ENCODE data around the gene TRERF1.

DNA sequence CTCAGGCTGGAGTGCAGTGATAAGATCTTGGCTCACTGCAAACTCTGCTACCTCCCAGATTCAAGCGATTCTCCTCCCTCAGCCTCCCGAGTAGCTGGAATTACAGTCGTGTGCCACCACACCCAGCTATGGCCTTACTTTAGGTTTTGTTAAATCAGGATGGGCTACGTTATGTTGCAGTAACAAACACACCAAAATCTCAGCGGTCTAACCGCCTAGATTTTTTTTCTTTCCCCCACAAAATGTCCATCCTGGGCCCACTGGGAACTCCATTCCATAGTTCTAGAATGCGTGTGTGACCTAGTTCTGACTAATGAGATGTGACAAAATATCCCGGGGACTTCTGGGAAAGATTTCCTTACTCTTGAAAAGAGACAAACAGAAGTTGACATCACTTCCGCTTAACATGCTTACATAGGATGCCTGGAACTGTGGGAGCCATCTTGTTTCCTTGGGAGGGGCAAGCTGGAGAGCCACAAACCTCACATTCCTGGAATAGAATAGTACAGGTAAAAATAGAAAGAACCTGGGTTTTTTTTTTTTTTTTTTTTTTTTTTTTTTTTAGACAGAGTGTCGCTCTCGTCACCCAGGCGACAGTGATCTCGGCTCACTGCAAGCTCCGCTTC is 42.3 kb upstream of the TRERF1 start:
- TF ChIP-seq, protein P1, sequence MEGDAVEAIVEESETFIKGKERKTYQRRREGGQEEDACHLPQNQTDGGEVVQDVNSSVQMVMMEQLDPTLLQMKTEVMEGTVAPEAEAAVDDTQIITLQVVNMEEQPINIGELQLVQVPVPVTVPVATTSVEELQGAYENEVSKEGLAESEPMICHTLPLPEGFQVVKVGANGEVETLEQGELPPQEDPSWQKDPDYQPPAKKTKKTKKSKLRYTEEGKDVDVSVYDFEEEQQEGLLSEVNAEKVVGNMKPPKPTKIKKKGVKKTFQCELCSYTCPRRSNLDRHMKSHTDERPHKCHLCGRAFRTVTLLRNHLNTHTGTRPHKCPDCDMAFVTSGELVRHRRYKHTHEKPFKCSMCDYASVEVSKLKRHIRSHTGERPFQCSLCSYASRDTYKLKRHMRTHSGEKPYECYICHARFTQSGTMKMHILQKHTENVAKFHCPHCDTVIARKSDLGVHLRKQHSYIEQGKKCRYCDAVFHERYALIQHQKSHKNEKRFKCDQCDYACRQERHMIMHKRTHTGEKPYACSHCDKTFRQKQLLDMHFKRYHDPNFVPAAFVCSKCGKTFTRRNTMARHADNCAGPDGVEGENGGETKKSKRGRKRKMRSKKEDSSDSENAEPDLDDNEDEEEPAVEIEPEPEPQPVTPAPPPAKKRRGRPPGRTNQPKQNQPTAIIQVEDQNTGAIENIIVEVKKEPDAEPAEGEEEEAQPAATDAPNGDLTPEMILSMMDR (IDR thresholded peaks at IDR 0.05; ENCODE audit: insufficient read depth, low read length, poor library complexity, severe bottlenecking), result no peak
- TF ChIP-seq EZH2phosphoT487 (conservative IDR thresholded peaks at IDR 0.05; ENCODE audit: low read length), result no peak
